H9 (cell line): ENCODE measurements around the gene BMPER. TPM values are rescaled to one million over a fixed set of nuclear protein-coding genes. Genes with fewer than 3 reads are reported as not detected.

Experiments
- DNase-seq: peaks from one replicate; pipeline ENCODE4 v3.0.0-alpha.2; 2017
- H2AFZ ChIP-seq: one replicate; pipeline ENCODE4 v1.6.1; 2013; ENCODE audit warnings: mild to moderate bottlenecking, low read length, control low read depth, moderate library complexity
- H2AK5ac ChIP-seq: 2 replicates; pipeline ENCODE4 v1.6.1; 2013; ENCODE audit warnings: low read length, control low read depth, mixed read lengths; ENCODE audit not compliant: insufficient read length
- H2BK120ac ChIP-seq: one replicate; pipeline ENCODE4 v1.6.1; 2013; ENCODE audit warnings: low read depth, mild to moderate bottlenecking, low read length, control low read depth, inconsistent platforms; ENCODE audit not compliant: poor library complexity, severe bottlenecking
- H2BK12ac ChIP-seq: 2 replicates; pipeline ENCODE4 v1.6.1; 2013; ENCODE audit warnings: low read length, control low read depth, mixed read lengths, low read depth; ENCODE audit not compliant: insufficient read length
- H2BK15ac ChIP-seq: 2 replicates; pipeline ENCODE4 v1.6.1; 2013; ENCODE audit warnings: low read depth, low read length, control low read depth
- H2BK20ac ChIP-seq: one replicate; pipeline ENCODE4 v1.6.1; 2013; ENCODE audit warnings: low read depth, mild to moderate bottlenecking, low read length, control low read depth, inconsistent platforms; ENCODE audit not compliant: poor library complexity, severe bottlenecking
- H2BK5ac ChIP-seq: 2 replicates; pipeline ENCODE4 v1.6.1; 2013; ENCODE audit warnings: low read length, control low read depth, mixed read lengths; ENCODE audit not compliant: insufficient read length
- H3K14ac ChIP-seq: 2 replicates; pipeline ENCODE4 v1.6.1; 2013; ENCODE audit warnings: low read length, control low read depth; ENCODE audit not compliant: insufficient read depth
- H3K18ac ChIP-seq: 2 replicates; pipeline ENCODE4 v1.6.1; 2013; ENCODE audit warnings: low read depth, mild to moderate bottlenecking, mixed read lengths, low read length, control low read depth; ENCODE audit not compliant: insufficient read length
- H3K23ac ChIP-seq: 2 replicates; pipeline ENCODE4 v1.6.1; 2013; ENCODE audit warnings: low read length, control low read depth, mixed read lengths, low read depth; ENCODE audit not compliant: insufficient read length
- H3K23me2 ChIP-seq: 2 replicates; pipeline ENCODE4 v1.6.1; 2013; ENCODE audit warnings: low read depth, mild to moderate bottlenecking, mixed read lengths, low read length, control low read depth; ENCODE audit not compliant: insufficient read length, poor library complexity, severe bottlenecking
- H3K27ac ChIP-seq: 2 replicates; pipeline ENCODE4 v1.5.1; 2013; ENCODE audit warnings: low read length, control low read depth, mixed read lengths, low read depth; ENCODE audit not compliant: insufficient read length
- H3K27me3 ChIP-seq: 2 replicates; pipeline ENCODE4 v1.6.1; 2013; ENCODE audit warnings: low read length, control low read depth, inconsistent platforms; ENCODE audit not compliant: insufficient read depth
- H3K4ac ChIP-seq: 2 replicates; pipeline ENCODE4 v1.6.1; 2013; ENCODE audit warnings: low read depth, mild to moderate bottlenecking, control low read depth, inconsistent platforms, low read length, moderate library complexity
- H3K4me1 ChIP-seq: 2 replicates; pipeline ENCODE4 v1.6.1; 2013; ENCODE audit warnings: low read length, control low read depth, inconsistent platforms; ENCODE audit not compliant: insufficient read depth
- H3K4me2 ChIP-seq: 2 replicates; pipeline ENCODE4 v1.6.1; 2013; ENCODE audit warnings: low read length, control low read depth, mixed read lengths; ENCODE audit not compliant: insufficient read length, insufficient read depth
- H3K56ac ChIP-seq: 2 replicates; pipeline ENCODE4 v1.6.1; 2013; ENCODE audit warnings: low read depth, mild to moderate bottlenecking, mixed read lengths, low read length, control low read depth; ENCODE audit not compliant: insufficient read length
- H3K79me1 ChIP-seq: 2 replicates; pipeline ENCODE4 v1.6.1; 2013; ENCODE audit warnings: low read depth, mild to moderate bottlenecking, moderate library complexity, low read length, control low read depth, inconsistent platforms; ENCODE audit not compliant: insufficient read depth, poor library complexity, severe bottlenecking
- H3K79me2 ChIP-seq: 2 replicates; pipeline ENCODE4 v1.6.1; 2013; ENCODE audit warnings: low read length, control low read depth, inconsistent platforms; ENCODE audit not compliant: insufficient read depth
- H3K9ac ChIP-seq: 2 replicates; pipeline ENCODE4 v1.6.1; 2013; ENCODE audit warnings: low read length, control low read depth, mixed read lengths; ENCODE audit not compliant: insufficient read length; ENCODE audit errors: extremely low read depth
- H3K9me3 ChIP-seq: one replicate; pipeline ENCODE4 v1.6.1; 2013; ENCODE audit warnings: low read depth, low read length, inconsistent platforms; ENCODE audit not compliant: control insufficient read depth
- H3T11ph ChIP-seq: one replicate; pipeline ENCODE4 v1.6.1; 2013; ENCODE audit warnings: mild to moderate bottlenecking, low read length, control low read depth, inconsistent platforms
- H4K20me1 ChIP-seq: one replicate; pipeline ENCODE4 v1.6.1; 2013; ENCODE audit not compliant: control insufficient read depth, insufficient read length, insufficient read depth
- H4K5ac ChIP-seq: 2 replicates; pipeline ENCODE4 v1.6.1; 2013; ENCODE audit warnings: low read depth, mild to moderate bottlenecking, mixed read lengths, low read length, control low read depth; ENCODE audit not compliant: insufficient read length
- H4K8ac ChIP-seq: replicated peaks from 2 replicates; pipeline ENCODE4 v1.6.1; 2013; ENCODE audit warnings: low read length, control low read depth, mixed read lengths, low read depth; ENCODE audit not compliant: insufficient read length
- H4K91ac ChIP-seq: 2 replicates; pipeline ENCODE4 v1.6.1; 2013; ENCODE audit warnings: low read depth, mild to moderate bottlenecking, moderate library complexity, mixed read lengths, low read length, control low read depth; ENCODE audit not compliant: insufficient read length
- H3K27ac Mint-ChIP-seq, 3 experiments: 2 replicates in 2 of 3; 3 replicates in 1 of 3; pipeline ENCODE4 v1.8.0; 2020 to 2021; ENCODE audit warnings: mixed read lengths in 3 of 3, mild to moderate bottlenecking in 1 of 3, moderate library complexity in 1 of 3
- H3K27me3 Mint-ChIP-seq: 2 replicates; pipeline ENCODE4 v1.8.0; 2021; ENCODE audit warnings: low read depth, mild to moderate bottlenecking, moderate library complexity, mixed read lengths
- H3K36me3 Mint-ChIP-seq, 3 experiments: 2 replicates in 2 of 3; 3 replicates in 1 of 3; pipeline ENCODE4 v1.8.0; 2020 to 2021; ENCODE audit warnings: low read depth in 3 of 3, mixed read lengths in 3 of 3; ENCODE audit not compliant: insufficient read depth in 1 of 3
- H3K4me1 Mint-ChIP-seq, 2 experiments: 2 replicates each; pipeline ENCODE4 v1.8.0; 2020; ENCODE audit warnings: mixed read lengths in 2 of 2
- H3K4me3 Mint-ChIP-seq, 2 experiments: 2 replicates in 1 of 2; 3 replicates in 1 of 2; pipeline ENCODE4 v1.8.0; 2020 to 2021; ENCODE audit warnings: mild to moderate bottlenecking in 2 of 2, mixed read lengths in 2 of 2, moderate library complexity in 1 of 2
- H3K9me3 Mint-ChIP-seq, 2 experiments: 2 replicates in 1 of 2; 3 replicates in 1 of 2; pipeline ENCODE4 v1.8.0; 2020; ENCODE audit warnings: mild to moderate bottlenecking in 2 of 2, mixed read lengths in 2 of 2, moderate library complexity in 1 of 2
- CTCF ChIP-seq: fragments of 200-600 bp; sonication (generic); conservative IDR thresholded peaks from 3 replicates; pipeline ENCODE4 v1.8.0; 2021; ENCODE audit warnings: antibody characterized with exemption, mild to moderate bottlenecking
- WGBS: extraction: QIAGEN DNeasy Blood & Tissue Kit; methylation state at CpG from one replicate; pipeline ENCODE4 v1.1.7; 2013; ENCODE audit warnings: missing lambda C conversion rate, low lambda C conversion rate, mixed read lengths; ENCODE audit not compliant: insufficient read length; ENCODE audit errors: extremely low coverage; 5-methylcytosine and 5-hydroxymethylcytosine counted together
- total RNA-seq: library from RNA; stranded (reverse); gene quantifications from 2 replicates; pipeline ENCODE4 v1.2.1, GENCODE V29; 2021

Gene BMPER
- total RNA-seq, 1 experiment from 2014 or later: 0.20 TPM

GRCh38 chr7:34130558-34131295 is 225.4 kb downstream of the BMPER start:
- Histone ChIP-seq H3K79me2 (no peaks in the 10 kb centered on the region), H3K4me1 (no peaks in the 10 kb centered on the region), H3K18ac (no peak overlapping the region), H2BK15ac (no peak overlapping the region), H3K14ac (no peak overlapping the region), H4K91ac (no peak overlapping the region), H2BK12ac (no peak overlapping the region), H3K27me3 (no peaks in the 10 kb centered on the region), H3T11ph (no peak overlapping the region), H3K56ac (no peak overlapping the region), H3K9me3 (no peaks in the 10 kb centered on the region), H4K5ac (no peak overlapping the region), H3K27ac (no peak overlapping the region), H4K20me1 (no peaks in the 10 kb centered on the region), H2BK5ac (no peak overlapping the region), H3K4me2 (no peak overlapping the region), H3K9ac (no peak overlapping the region), H4K8ac (no peak overlapping the region), H3K23ac (no peak overlapping the region), H3K79me1 (no peaks in the 10 kb centered on the region), H2BK120ac (no peak overlapping the region), H2BK20ac (no peak overlapping the region), H2AFZ (no peak overlapping the region), H3K4ac (no peak overlapping the region), H3K23me2 (no peaks in the 10 kb centered on the region), H2AK5ac (no peak overlapping the region)
- Mint-ChIP-seq H3K9me3 (peaks cover 0 to 2% of the 10 kb centered on the region in 2 experiments; a peak in 1 of 5 replicates), H3K4me3 (no peak overlapping the region), H3K27me3 (no peaks in the 10 kb centered on the region), H3K36me3 (no peaks in the 10 kb centered on the region), H3K27ac (no peak overlapping the region; a peak in 1 of 7 replicates), H3K4me1 (peaks cover 2 to 3% of the 10 kb centered on the region in 2 experiments; a peak in 2 of 4 replicates)
- no peak for TF ChIP-seq CTCF
- DNase-seq: no peak
- WGBS: no CpG with 5 or more reads among the region's 5 CpGs
